GM23248 (cell line): Measurements from ENCODE around the gene DUOXA1.

ENCODE experiments used
- EZH2 ChIP-seq: fragments of 200-600 bp; sonication (generic); IDR thresholded peaks from 2 replicates; pipeline ENCODE4 v1.6.1; 2018; ENCODE audit warnings: antibody characterized with exemption, mild to moderate bottlenecking; ENCODE audit not compliant: insufficient read depth, poor library complexity, severe bottlenecking
- EZH2phosphoT487 ChIP-seq: fragments of 200-600 bp; sonication (generic); IDR thresholded peaks from 2 replicates; pipeline ENCODE4 v1.6.1; 2018; ENCODE audit warnings: antibody characterized with exemption, moderate library complexity, mild to moderate bottlenecking, low read depth; ENCODE audit not compliant: insufficient read depth

GRCh38 chr15:45121706-45122417, 7.8 kb downstream of the DUOXA1 start:
- no peak for TF ChIP-seq EZH2
- TF ChIP-seq EZH2phosphoT487 = no peak
